Right lobe of liver (tissue), 6 donors: ENCODE results near the gene HYI. TPM values are rescaled to one million over a fixed set of nuclear protein-coding genes. Genes with fewer than 3 reads are reported as not detected.

ENCODE experiments used
- ATAC-seq, 4 donors: fragments of 200-7000 bp; cut with Tn5 transposase; one replicate each; pipeline ENCODE4 v1.9.1; 2020; ENCODE audit warnings: mild to moderate bottlenecking in 4 of 4, moderate library complexity in 4 of 4
- DNase-seq, 3 donors: peaks; one replicate each; pipeline ENCODE4 v3.0.0-alpha.2; 2020
- H3K27ac ChIP-seq, 3 donors: fragments of 200-600 bp; one replicate each; pipeline ENCODE4 v1.8.0; 2022
- H3K27me3 ChIP-seq, 2 donors: fragments of 200-600 bp; one replicate each; pipeline ENCODE4 v1.8.0; 2022
- H3K36me3 ChIP-seq, 4 donors: fragments of 200-600 bp; sonication (generic) in 1 of 4; one replicate each; pipeline versions ENCODE4 v1.5.1 to v1.8.0; 2017 to 2022; ENCODE audit warnings: control low read depth in 1 of 4
- H3K4me1 ChIP-seq, 4 donors: fragments of 200-600 bp; sonication (generic) in 1 of 4; one replicate each; pipeline versions ENCODE4 v1.5.1 to v1.8.0; 2017 to 2022; ENCODE audit warnings: control low read depth in 1 of 4
- H3K4me3 ChIP-seq, 3 donors: fragments of 200-600 bp; one replicate each; pipeline ENCODE4 v1.8.0; 2022
- H3K9me3 ChIP-seq, 4 donors: fragments of 200-600 bp; sonication (generic) in 1 of 4; one replicate each; pipeline versions ENCODE4 v1.5.1 to v1.8.0; 2017 to 2022; ENCODE audit warnings: control low read depth in 1 of 4
- CTCF ChIP-seq, 4 donors: fragments of 200-600 bp in 3 of 4; fragments of 450-650 bp in 1 of 4; IDR thresholded peaks; one replicate each; pipeline versions ENCODE4 v1.5.1 to v1.8.0; 2016 to 2022; ENCODE audit warnings: antibody characterized with exemption in 4 of 4, mild to moderate bottlenecking in 2 of 4
- POLR2A ChIP-seq: fragments of 450-650 bp; IDR thresholded peaks from one replicate; pipeline ENCODE4 v1.6.1; 2017; ENCODE audit warnings: antibody characterized with exemption, mild to moderate bottlenecking
- WGBS: methylation state at CpG from one replicate; pipeline ENCODE4 v1.1.6; 2018; ENCODE audit warnings: low coverage, low lambda C conversion rate; ENCODE audit not compliant: insufficient coverage; ENCODE audit errors: missing lambda C conversion rate; 5-methylcytosine and 5-hydroxymethylcytosine counted together
- intact Hi-C, 2 donors: fragments of 100-400 bp; cut with DNase I; formaldehyde crosslinking; loops; one replicate each; pipeline versions ENCODE4 v1.11.2 to v1.14.1; 2022
- total RNA-seq, 6 experiments: library from RNA; depleted of rRNA in 2 of 6; stranded (reverse); fragments of >200 nt in 2 of 6; fragmentation: NEBNext Ultra II Directional in 3 of 6; extraction: Animal tissue kit (Norgen Biotek cat#: 25700) in 3 of 6; gene quantifications; one replicate each; pipeline versions ENCODE4 v1.1.0 to v1.2.4, GENCODE V29; 2016 to 2023
- donor health status: DM: no; HTN: yes; CAD: no.
- donor health status: DM: no; HTN: no; CAD: no.
- donor health status: DM: no; HTN: no; CAD: no.
- donor health status: DM: no; HTN: yes; CAD: no.
- donor health status: DM: no; HTN: yes; CAD: no.

HYI gene
- total RNA-seq, 6 experiments from 2014 or later: 33.8 to 52.9 (median 41.9) TPM

GRCh38 chr1:43430831-43431230, 22.9 kb downstream of the HYI start:
- no peaks in the 10 kb centered on the region for H3K27me3 ChIP-seq
- no peak overlapping the region for H3K27ac ChIP-seq
- H3K36me3 ChIP-seq: peaks cover 0 to 86% (median 47%) of the 10 kb centered on the region in 4 donors
- ATAC-seq (no peak), DNase-seq (no peak)
- no peak overlapping the region for H3K4me3 ChIP-seq
- no peaks in the 10 kb centered on the region for H3K9me3 ChIP-seq
- 100% methylated on average over 1 of the region's 5 CpGs for WGBS
- intact Hi-C loops: no loop called here
- H3K4me1 ChIP-seq: peaks cover 0 to 3% (median 0%) of the 10 kb centered on the region in 4 donors
- no peak for TF ChIP-seq POLR2A

GRCh38 chr1:43427941-43428340, 25.8 kb downstream of the HYI start:
- Histone ChIP-seq H3K4me3 (no peak overlapping the region), H3K27me3 (no peaks in the 10 kb centered on the region), H3K36me3 (peaks cover 0 to 88% (median 46%) of the 10 kb centered on the region in 4 donors), H3K4me1 (no peaks in the 10 kb centered on the region), H3K9me3 (no peaks in the 10 kb centered on the region), H3K27ac (no peak overlapping the region)
- TF ChIP-seq POLR2A (no peak), CTCF (IDR thresholded peaks at IDR 0.05) (no peak)
- intact Hi-C loops: no loop called here
- WGBS: 88% methylated on average over 2 of the region's 9 CpGs
- DNase-seq (no peak), ATAC-seq (no peak)

GRCh38 chr1:43427524-43427923, 26.2 kb downstream of the HYI start:
- Histone ChIP-seq H3K27me3 (no peaks in the 10 kb centered on the region), H3K27ac (no peak overlapping the region), H3K4me1 (no peaks in the 10 kb centered on the region), H3K4me3 (no peak overlapping the region), H3K9me3 (no peaks in the 10 kb centered on the region), H3K36me3 (peaks cover 0 to 84% (median 44%) of the 10 kb centered on the region in 4 donors)
- no peak for TF ChIP-seq POLR2A
- TF ChIP-seq CTCF (IDR thresholded peaks at IDR 0.05): no peak
- intact Hi-C loops: no loop called here
- DNase-seq (no peak), ATAC-seq (peak; percentile 13 to 43 (median 29))
- WGBS: 28% methylated on average over 2 of the region's 14 CpGs

- Histone ChIP-seq H3K9me3 (no peaks in the 10 kb centered on the region), H3K27me3 (no peaks in the 10 kb centered on the region), H3K27ac (no peak overlapping the region), H3K36me3 (peaks cover 0 to 82% (median 40%) of the 10 kb centered on the region in 4 donors), H3K4me3 (no peak overlapping the region), H3K4me1 (no peaks in the 10 kb centered on the region)
- ATAC-seq (no peak), DNase-seq (peak in 1 of 3 donors; percentile 43)
- WGBS: 40% methylated on average over 1 of the region's 11 CpGs
- intact Hi-C loops: no loop called here
- TF ChIP-seq CTCF (IDR thresholded peaks at IDR 0.05): no peak
Observed at GRCh38 chr1:43426221-43426620, 27.5 kb downstream of the HYI start.

- no peak overlapping the region for H3K4me3 ChIP-seq
- H3K27me3 ChIP-seq: no peaks in the 10 kb centered on the region
- 82% methylated on average over 3 of the region's 4 CpGs for WGBS
- intact Hi-C loops: no loop called here
- no peak overlapping the region for H3K27ac ChIP-seq
- H3K36me3 ChIP-seq: peaks cover 0 to 82% (median 42%) of the 10 kb centered on the region in 4 donors
- H3K4me1 ChIP-seq: no peaks in the 10 kb centered on the region
- no peak for DNase-seq
- no peaks in the 10 kb centered on the region for H3K9me3 ChIP-seq
- no peak for ATAC-seq
- TF ChIP-seq CTCF (IDR thresholded peaks at IDR 0.05) (no peak), POLR2A (no peak)
Observed at GRCh38 chr1:43425045-43425444, 28.7 kb downstream of the HYI start.
